ENCODE results near the gene SLC4A1AP. TPM values are rescaled to one million over a fixed set of nuclear protein-coding genes. Genes with fewer than 3 reads are reported as not detected.
A peak's percentile ranks its signal among the peaks of the same experiment; 100 is the strongest.

Gene SLC4A1AP
- total RNA-seq, 2 experiments from 2014 or later, result 25.1 to 27.4 TPM

- Mint-ChIP-seq H3K27me3 (no peaks in the 10 kb centered on the region), H3K4me1 (peaks cover 14% of the 10 kb centered on the region), H3K4me3 (no peak overlapping the region), H3K9me3 (no peaks in the 10 kb centered on the region), H3K27ac (no peak overlapping the region), H3K36me3 (peaks cover 48% of the 10 kb centered on the region)
- POLR2A ChIA-PET, result no interaction called here
- ATAC-seq (ENCODE audit: low read depth) (no peak), DNase-seq (no peak)
These were observed 26.9 kb upstream of the SLC4A1AP start for GRCh38 chr2:27636766-27637165.

- peaks cover 40% of the 10 kb centered on the region for H3K36me3 Mint-ChIP-seq
- POLR2A ChIA-PET, result interaction anchor here (0.9 to 2.0 kb wide), 2 partner anchors 10 to 25 kb away, joined by 4 to 7 read pairs; partner anchors contain the start of genes SLC4A1AP and SUPT7L
These were observed 25.6 kb upstream of the SLC4A1AP start for GRCh38 chr2:27638037-27638637.

GRCh38 chr2:27638709-27639108 lies 25.0 kb upstream of the SLC4A1AP start:
- ATAC-seq (ENCODE audit: low read depth) (no peak), DNase-seq (no peak)
- Mint-ChIP-seq H3K4me3 (no peak overlapping the region), H3K36me3 (peaks cover 36% of the 10 kb centered on the region), H3K27me3 (no peaks in the 10 kb centered on the region), H3K27ac (no peak overlapping the region), H3K9me3 (no peaks in the 10 kb centered on the region), H3K4me1 (peaks cover 14% of the 10 kb centered on the region)
- POLR2A ChIA-PET, result interaction anchor here (2.0 kb wide), 1 partner anchor 25 kb away, joined by 7 read pairs; the partner anchor contains the start of genes SLC4A1AP and SUPT7L

More at GRCh38 chr2:27638037-27638637, 25.6 kb upstream of the SLC4A1AP start:
- no peaks in the 10 kb centered on the region for H3K9me3 Mint-ChIP-seq
- H3K27me3 Mint-ChIP-seq, result no peaks in the 10 kb centered on the region
- DNase-seq, result no peak
- H3K4me1 Mint-ChIP-seq, result peaks cover 14% of the 10 kb centered on the region
- peak; percentile 80 for ATAC-seq (ENCODE audit: low read depth)
- peak overlapping the region; percentile 51 for H3K4me3 Mint-ChIP-seq
- peak overlapping the region; percentile 83 for H3K27ac Mint-ChIP-seq

GRCh38 chr2:27640722-27641245 lies 22.9 kb upstream of the SLC4A1AP start:
- no peak overlapping the region for H3K4me3 Mint-ChIP-seq
- H3K36me3 Mint-ChIP-seq, result peaks cover 18% of the 10 kb centered on the region
- H3K27me3 Mint-ChIP-seq, result no peaks in the 10 kb centered on the region
- no peaks in the 10 kb centered on the region for H3K9me3 Mint-ChIP-seq
- DNase-seq, result no peak
- POLR2A ChIA-PET, result no interaction called here
- no peak overlapping the region for H3K27ac Mint-ChIP-seq
- no peak for ATAC-seq (ENCODE audit: low read depth)
- H3K4me1 Mint-ChIP-seq, result peaks cover 12% of the 10 kb centered on the region

GRCh38 chr2:27645197-27645596 lies 18.5 kb upstream of the SLC4A1AP start:
- DNase-seq (no peak), ATAC-seq (ENCODE audit: low read depth) (no peak)
- no peak overlapping the region for H3K27ac Mint-ChIP-seq
- peaks cover 6% of the 10 kb centered on the region for H3K36me3 Mint-ChIP-seq
- POLR2A ChIA-PET, result no interaction called here
- no peak overlapping the region for H3K4me3 Mint-ChIP-seq
- H3K27me3 Mint-ChIP-seq, result no peaks in the 10 kb centered on the region
- H3K4me1 Mint-ChIP-seq, result no peaks in the 10 kb centered on the region
- H3K9me3 Mint-ChIP-seq, result no peaks in the 10 kb centered on the region

- H3K9me3 Mint-ChIP-seq, result no peaks in the 10 kb centered on the region
- peaks cover 6% of the 10 kb centered on the region for H3K36me3 Mint-ChIP-seq
- no peak overlapping the region for H3K27ac Mint-ChIP-seq
- DNase-seq (no peak), ATAC-seq (ENCODE audit: low read depth) (no peak)
- H3K4me1 Mint-ChIP-seq, result no peaks in the 10 kb centered on the region
- H3K4me3 Mint-ChIP-seq, result no peak overlapping the region
- POLR2A ChIA-PET, result no interaction called here
- H3K27me3 Mint-ChIP-seq, result no peaks in the 10 kb centered on the region
These were observed 16.4 kb upstream of the SLC4A1AP start for GRCh38 chr2:27647289-27647688.

GRCh38 chr2:27647737-27648136 lies 16.0 kb upstream of the SLC4A1AP start:
- H3K4me3 Mint-ChIP-seq, result no peak overlapping the region

GRCh38 chr2:27651056-27651455 lies 12.6 kb upstream of the SLC4A1AP start:
- no peaks in the 10 kb centered on the region for H3K27me3 Mint-ChIP-seq
- no peaks in the 10 kb centered on the region for H3K9me3 Mint-ChIP-seq
- H3K36me3 Mint-ChIP-seq, result peaks cover 27% of the 10 kb centered on the region
- peaks cover 6% of the 10 kb centered on the region for H3K4me1 Mint-ChIP-seq
- DNase-seq, result no peak
- H3K27ac Mint-ChIP-seq, result no peak overlapping the region
- ATAC-seq (ENCODE audit: low read depth), result no peak
- no peak overlapping the region for H3K4me3 Mint-ChIP-seq
- POLR2A ChIA-PET, result no interaction called here

More at GRCh38 chr2:27647737-27648136, 16.0 kb upstream of the SLC4A1AP start:
- no peak overlapping the region for H3K27ac Mint-ChIP-seq
- H3K27me3 Mint-ChIP-seq, result no peaks in the 10 kb centered on the region
- peaks cover 8% of the 10 kb centered on the region for H3K36me3 Mint-ChIP-seq
- ATAC-seq (ENCODE audit: low read depth) (no peak), DNase-seq (no peak)
- POLR2A ChIA-PET, result no interaction called here
- no peaks in the 10 kb centered on the region for H3K9me3 Mint-ChIP-seq
- H3K4me1 Mint-ChIP-seq, result peaks cover 3% of the 10 kb centered on the region

- Mint-ChIP-seq H3K4me1 (peaks cover 6% of the 10 kb centered on the region), H3K4me3 (no peak overlapping the region), H3K9me3 (no peaks in the 10 kb centered on the region), H3K36me3 (peaks cover 32% of the 10 kb centered on the region), H3K27ac (peak overlapping the region; percentile 17), H3K27me3 (no peaks in the 10 kb centered on the region)
- ATAC-seq (ENCODE audit: low read depth) (no peak), DNase-seq (no peak)
- POLR2A ChIA-PET, result no interaction called here
These were observed 11.3 kb upstream of the SLC4A1AP start for GRCh38 chr2:27652341-27652740.

GRCh38 chr2:27652790-27653189 lies 10.9 kb upstream of the SLC4A1AP start:
- peak overlapping the region; percentile 17 for H3K27ac Mint-ChIP-seq
- no peak for DNase-seq
- peaks cover 30% of the 10 kb centered on the region for H3K36me3 Mint-ChIP-seq
- peaks cover 6% of the 10 kb centered on the region for H3K4me1 Mint-ChIP-seq
- no peak overlapping the region for H3K4me3 Mint-ChIP-seq
- ATAC-seq (ENCODE audit: low read depth), result no peak
- no peaks in the 10 kb centered on the region for H3K9me3 Mint-ChIP-seq
- no peaks in the 10 kb centered on the region for H3K27me3 Mint-ChIP-seq
- POLR2A ChIA-PET, result interaction anchor here (0.6 kb wide), 1 partner anchor 24 kb away, joined by 3 read pairs; no protein-coding TSS in a partner anchor

GRCh38 chr2:27653397-27653796 lies 10.3 kb upstream of the SLC4A1AP start:
- POLR2A ChIA-PET, result interaction anchor here (0.6 kb wide), 1 partner anchor 25 kb away, joined by 3 read pairs; no protein-coding TSS in a partner anchor
- Mint-ChIP-seq H3K27me3 (no peaks in the 10 kb centered on the region), H3K4me3 (no peak overlapping the region), H3K36me3 (peaks cover 30% of the 10 kb centered on the region), H3K9me3 (no peaks in the 10 kb centered on the region), H3K4me1 (peaks cover 6% of the 10 kb centered on the region), H3K27ac (no peak overlapping the region)
- ATAC-seq (ENCODE audit: low read depth) (no peak), DNase-seq (no peak)

- ATAC-seq (ENCODE audit: low read depth), result no peak
- Mint-ChIP-seq H3K9me3 (no peaks in the 10 kb centered on the region), H3K4me1 (peaks cover 15% of the 10 kb centered on the region), H3K36me3 (peaks cover 29% of the 10 kb centered on the region), H3K4me3 (no peak overlapping the region), H3K27ac (no peak overlapping the region), H3K27me3 (no peaks in the 10 kb centered on the region)
- POLR2A ChIA-PET, result no interaction called here
- DNase-seq, result no peak
These were observed 8.3 kb upstream of the SLC4A1AP start for GRCh38 chr2:27655155-27655951.

GRCh38 chr2:27661371-27661770 lies 2.3 kb upstream of the SLC4A1AP start:
- ATAC-seq (ENCODE audit: low read depth) (no peak), DNase-seq (no peak)
- no peaks in the 10 kb centered on the region for H3K9me3 Mint-ChIP-seq
- peaks cover 23% of the 10 kb centered on the region for H3K36me3 Mint-ChIP-seq
- POLR2A ChIA-PET, result no interaction called here
- no peak overlapping the region for H3K27ac Mint-ChIP-seq
- peaks cover 29% of the 10 kb centered on the region for H3K4me1 Mint-ChIP-seq
- no peaks in the 10 kb centered on the region for H3K27me3 Mint-ChIP-seq
- peak overlapping the region; percentile 9 for H3K4me3 Mint-ChIP-seq
